Purkinje cell (primary cell): ENCODE results near the gene KBTBD7. TPM values are rescaled to one million over a fixed set of nuclear protein-coding genes. Genes with fewer than 3 reads are reported as not detected.

Source experiments
- polyA plus RNA-seq: library from polyadenylated mRNA; unstranded; fragments of >200 nt; fragmentation: Nextera tagmentation; gene quantifications from 2 replicates; pipeline ENCODE4 v1.2.1, GENCODE V29; 2014

The KBTBD7 gene
- polyA plus RNA-seq = 13.8 and 23.7 TPM in 2 replicates

DNA sequence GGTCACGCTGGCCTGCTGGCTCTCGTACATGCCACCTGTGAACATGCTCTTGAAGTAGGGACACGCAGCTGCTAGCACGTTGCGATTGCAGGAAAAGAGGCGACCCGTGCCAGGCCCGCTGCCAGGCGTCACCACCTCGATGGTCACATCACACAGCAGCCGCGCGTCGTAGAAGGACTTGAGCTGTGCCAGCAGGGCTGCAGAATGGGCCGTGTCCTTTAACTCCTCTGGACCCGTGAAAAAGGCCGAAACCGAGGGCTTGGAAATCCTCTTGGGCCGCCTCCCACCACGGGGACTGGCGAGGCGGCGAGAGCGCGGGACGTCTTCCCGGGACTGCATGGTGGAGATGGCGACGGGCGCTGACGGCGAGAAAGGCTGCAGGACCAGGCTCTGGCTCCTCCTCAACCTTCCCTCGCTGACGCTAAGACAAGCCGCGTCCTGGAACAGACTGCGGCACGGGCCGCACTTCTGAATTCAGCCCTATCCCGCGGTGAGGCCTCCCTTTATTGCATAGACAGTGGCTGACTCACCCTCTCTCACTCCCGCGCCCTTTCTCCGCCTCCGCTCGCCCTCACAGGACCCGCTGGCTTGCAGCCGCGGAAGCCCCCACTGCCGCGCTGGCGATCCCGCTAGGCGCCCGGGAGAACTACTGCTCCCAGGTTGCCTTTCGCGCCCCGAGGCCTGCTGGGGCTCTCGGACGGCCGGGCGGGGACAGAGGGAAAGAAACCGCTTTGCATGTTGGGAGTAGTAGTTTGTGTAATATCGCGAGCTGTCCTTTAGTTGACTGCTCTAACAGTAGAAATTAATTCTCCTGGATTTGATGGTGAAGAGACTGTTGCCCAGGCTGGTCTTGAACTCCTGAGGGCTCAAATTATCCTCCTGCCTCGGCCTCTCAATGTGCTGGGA, at the start of gene KBTBD7:
TSS of gene KBTBD7 (minus strand) at position 651 of the 906 bp plus-strand sequence. CDS start at position 339, 312 bp downstream.

Other genes starting within 250 kb of the KBTBD7 start
- 0.29 TPM in 1 of 2 replicates, not detected in the other for gene ELF1, start 175.3 kb downstream of the KBTBD7 start, polyA plus RNA-seq
- gene WBP4, start 133.1 kb downstream of the KBTBD7 start, polyA plus RNA-seq = 41.3 and 44.3 TPM in 2 replicates
- gene KBTBD6, start 61.8 kb downstream of the KBTBD7 start, polyA plus RNA-seq = 19.9 and 20.2 TPM in 2 replicates
- 20.8 and 20.9 TPM in 2 replicates for gene MTRF1, start 69.0 kb upstream of the KBTBD7 start, polyA plus RNA-seq
- gene NAA16, start 116.7 kb upstream of the KBTBD7 start, polyA plus RNA-seq = 6.3 and 7.1 TPM in 2 replicates